Activated CD4-positive, CD25-positive, alpha-beta regulatory T cell treated with anti-CD3 and anti-CD28 coated beads, Interleukin-2, amount 50 U/mL, for 72 hours (primary cell): Measurements from ENCODE around the gene A4GALT.

Experiments
- DNase-seq: peaks from one replicate; pipeline ENCODE4 v3.0.0; 2021

The A4GALT gene

GRCh38 chr22:42646569-42647525, 73.8 kb downstream of the A4GALT start:
- no peak for DNase-seq

GRCh38 chr22:42645938-42646568, 74.6 kb downstream of the A4GALT start:
- DNase-seq = no peak

GRCh38 chr22:42645341-42645937, 75.2 kb downstream of the A4GALT start:
- DNase-seq = no peak

- DNase-seq = no peak
Observed at GRCh38 chr22:42644422-42645340, 76.0 kb downstream of the A4GALT start.

GRCh38 chr22:42643634-42644421, 76.8 kb downstream of the A4GALT start:
- DNase-seq = no peak

GRCh38 chr22:42642806-42643633, 77.7 kb downstream of the A4GALT start:
- no peak for DNase-seq
